Measurements from ENCODE around the gene TMBIM4. TPM values are rescaled to one million over a fixed set of nuclear protein-coding genes. Genes with fewer than 3 reads are reported as not detected.

Gene TMBIM4
- total RNA-seq, 1 experiment from 2014 or later: 18.4 TPM

GRCh38 chr12:66194122-66194521 lies 24.3 kb upstream of the TMBIM4 start:
- no CpG with 5 or more reads among the region's 2 CpGs for WGBS (ENCODE audit: extremely low coverage, insufficient read length, low lambda C conversion rate)
- Histone ChIP-seq H3K9ac (ENCODE audit: extremely low read depth, insufficient read length, low read length) (no peak overlapping the region), H4K5ac (ENCODE audit: insufficient read length, low read depth, low read length) (no peak overlapping the region), H3K27me3 (ENCODE audit: insufficient read depth, low read length) (peaks cover 5% of the 10 kb centered on the region; the same call in 1 of the 2 replicates), H2BK20ac (ENCODE audit: low read depth, low read length, poor library complexity, severe bottlenecking) (no peak overlapping the region), H4K91ac (ENCODE audit: insufficient read length, low read depth, low read length) (no peak overlapping the region), H2AK5ac (ENCODE audit: insufficient read length, low read length) (no peak overlapping the region), H3K27ac (ENCODE audit: insufficient read length, low read depth, low read length) (no peak overlapping the region), H3K4me2 (ENCODE audit: insufficient read depth, insufficient read length, low read length) (no peak overlapping the region), H3K14ac (ENCODE audit: insufficient read depth, low read length) (no peak overlapping the region), H4K8ac (replicated peaks; ENCODE audit: insufficient read length, low read depth, low read length) (no peak overlapping the region), H2BK120ac (ENCODE audit: low read depth, low read length, poor library complexity, severe bottlenecking) (no peak overlapping the region), H3K23ac (ENCODE audit: insufficient read length, low read depth, low read length) (no peak overlapping the region), H3K4ac (ENCODE audit: low read depth, low read length) (no peak overlapping the region), H2AFZ (ENCODE audit: low read length) (no peak overlapping the region), H3K79me1 (ENCODE audit: insufficient read depth, low read depth, low read length, poor library complexity, severe bottlenecking) (no peaks in the 10 kb centered on the region), H2BK12ac (ENCODE audit: insufficient read length, low read depth, low read length) (no peak overlapping the region), H2BK5ac (ENCODE audit: insufficient read length, low read length) (no peak overlapping the region), H3K23me2 (ENCODE audit: insufficient read length, low read depth, low read length, poor library complexity, severe bottlenecking) (peaks cover 5% of the 10 kb centered on the region), H3K79me2 (ENCODE audit: insufficient read depth, low read length) (no peaks in the 10 kb centered on the region), H3T11ph (ENCODE audit: low read length) (no peak overlapping the region), H2BK15ac (ENCODE audit: low read depth, low read length) (no peak overlapping the region), H3K18ac (ENCODE audit: insufficient read length, low read depth, low read length) (no peak overlapping the region), H4K20me1 (ENCODE audit: control insufficient read depth, insufficient read depth, insufficient read length) (no peaks in the 10 kb centered on the region), H3K4me1 (ENCODE audit: insufficient read depth, low read length) (peaks cover 3% of the 10 kb centered on the region; the same call in 1 of the 2 replicates), H3K9me3 (ENCODE audit: control insufficient read depth, low read depth, low read length) (no peaks in the 10 kb centered on the region), H3K56ac (ENCODE audit: insufficient read length, low read depth, low read length) (no peak overlapping the region)
- Mint-ChIP-seq H3K27ac (no peak overlapping the region), H3K4me3 (no peak overlapping the region), H3K4me1 (peaks cover 11 to 13% of the 10 kb centered on the region in 2 experiments), H3K36me3 (ENCODE audit: insufficient read depth in 1 of 3, low read depth in 3 of 3) (no peaks in the 10 kb centered on the region; a peak in 1 of 7 replicates), H3K9me3 (no peaks in the 10 kb centered on the region), H3K27me3 (ENCODE audit: low read depth) (peaks cover 24% of the 10 kb centered on the region)
- no peak for TF ChIP-seq CTCF (conservative IDR thresholded peaks at IDR 0.05)
- no peak for DNase-seq
